Measurements from ENCODE around the gene VCAN.

GRCh38 chr5:83426855-83427254 is 44.7 kb upstream of the VCAN start:
- no peak for TF ChIP-seq ARNT (IDR thresholded peaks at IDR 0.05)
- TF ChIP-seq SP1 (IDR thresholded peaks at IDR 0.05) = no peak
- no peak for TF ChIP-seq SUZ12 (IDR thresholded peaks at IDR 0.05)
- TF ChIP-seq ZNF384 (IDR thresholded peaks at IDR 0.05) = no peak
- TF ChIP-seq, protein P1, sequence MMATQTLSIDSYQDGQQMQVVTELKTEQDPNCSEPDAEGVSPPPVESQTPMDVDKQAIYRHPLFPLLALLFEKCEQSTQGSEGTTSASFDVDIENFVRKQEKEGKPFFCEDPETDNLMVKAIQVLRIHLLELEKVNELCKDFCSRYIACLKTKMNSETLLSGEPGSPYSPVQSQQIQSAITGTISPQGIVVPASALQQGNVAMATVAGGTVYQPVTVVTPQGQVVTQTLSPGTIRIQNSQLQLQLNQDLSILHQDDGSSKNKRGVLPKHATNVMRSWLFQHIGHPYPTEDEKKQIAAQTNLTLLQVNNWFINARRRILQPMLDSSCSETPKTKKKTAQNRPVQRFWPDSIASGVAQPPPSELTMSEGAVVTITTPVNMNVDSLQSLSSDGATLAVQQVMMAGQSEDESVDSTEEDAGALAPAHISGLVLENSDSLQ (IDR thresholded peaks at IDR 0.05) = no peak
- no peak for TF ChIP-seq FOXA1 (IDR thresholded peaks at IDR 0.05)
- TF ChIP-seq TARDBP (IDR thresholded peaks at IDR 0.05) = no peak
- no peak for TF ChIP-seq ELF4 (IDR thresholded peaks at IDR 0.05)
- no peak for TF ChIP-seq FOXM1 (IDR thresholded peaks at IDR 0.05; ENCODE audit: borderline replicate concordance)
- no peak for TF ChIP-seq HDGF (IDR thresholded peaks at IDR 0.05; ENCODE audit: borderline replicate concordance)
